MCF 10A (cell line): ENCODE results near the gene GPS2. TPM values are rescaled to one million over a fixed set of nuclear protein-coding genes. Genes with fewer than 3 reads are reported as not detected.
A peak's percentile ranks its signal among the peaks of the same experiment; 100 is the strongest.

ENCODE experiments used
- BruUV-seq: library from RNA; stranded (reverse); fragments of 400-500 nt; replicated peaks from 2 replicates; lab custom pipeline; 2021; lab: Mats Ljungman, UMichigan
- CTCF ChIA-PET: fragments of 300-600 bp; sonication (Branson Sonifier 250); formaldehyde crosslinking; extraction: SDS; loops from one replicate; lab custom pipeline; 2021; ENCODE audit warnings: antibody characterized with exemption, inconsistent platforms; lab: Yijun Ruan, JAX
- POLR2A ChIA-PET: fragments of 300-600, 350-650 bp; sonication (Branson Sonifier 250); formaldehyde crosslinking; extraction: SDS; loops from one replicate; lab custom pipeline; 2020; ENCODE audit warnings: antibody characterized with exemption, inconsistent platforms; lab: Yijun Ruan, JAX
- DNase-seq: peaks from one replicate; pipeline ENCODE4 v3.0.0-alpha.2; 2018; ENCODE audit not compliant: unreplicated experiment
- H3K27ac Mint-ChIP-seq: one replicate; pipeline ENCODE4 v1.8.0; 2022; ENCODE audit warnings: mild to moderate bottlenecking, low read depth, mixed read lengths; ENCODE audit not compliant: unreplicated experiment
- H3K27me3 Mint-ChIP-seq: one replicate; pipeline ENCODE4 v1.8.0; 2022; ENCODE audit warnings: mixed read lengths; ENCODE audit not compliant: insufficient read depth, unreplicated experiment
- H3K36me3 Mint-ChIP-seq: one replicate; pipeline ENCODE4 v1.8.0; 2022; ENCODE audit warnings: mild to moderate bottlenecking, moderate library complexity, mixed read lengths; ENCODE audit not compliant: insufficient read depth, unreplicated experiment
- H3K4me1 Mint-ChIP-seq: one replicate; pipeline ENCODE4 v1.8.0; 2022; ENCODE audit warnings: mixed read lengths; ENCODE audit not compliant: insufficient read depth, unreplicated experiment
- H3K4me3 Mint-ChIP-seq: one replicate; pipeline ENCODE4 v1.8.0; 2022; ENCODE audit warnings: mild to moderate bottlenecking, moderate library complexity, mixed read lengths; ENCODE audit not compliant: unreplicated experiment
- H3K9me3 Mint-ChIP-seq: one replicate; pipeline ENCODE4 v1.8.0; 2022; ENCODE audit warnings: mixed read lengths; ENCODE audit not compliant: unreplicated experiment
- CTCF ChIP-seq: fragments of 200-600 bp; IDR thresholded peaks from one replicate; pipeline ENCODE4 v1.8.0; 2022; ENCODE audit warnings: antibody characterized with exemption, mild to moderate bottlenecking; ENCODE audit not compliant: unreplicated experiment
- intact Hi-C: fragments of 100-400 bp; cut with micrococcal nuclease; formaldehyde crosslinking; loops from 2 replicates; pipeline ENCODE4 v1.14.1; 2022
- total RNA-seq: library from RNA; stranded (reverse); gene quantifications from 2 replicates; pipeline ENCODE4 v1.2.3, GENCODE V29; 2022

The GPS2 gene
- total RNA-seq, 1 experiment from 2014 or later, result 49.8 TPM

- no TSS peak for BruUV-seq
- TF ChIP-seq CTCF, result no peak
- ChIA-PET CTCF (interaction anchor here (0.5 to 1.2 kb wide), 5 partner anchors 12 to 291 kb away, joined by 3 to 6 read pairs (median 4); partner anchors contain the start of gene PHF23), POLR2A (interaction anchor here (0.8 to 4.0 kb wide), 8 partner anchors 17 to 263 kb away, joined by 3 to 41 read pairs (median 4); partner anchors contain the start of genes ACADVL, CTDNEP1, DLG4 and ELP5)
- H3K4me3 Mint-ChIP-seq, result peak overlapping the region; percentile 47
- H3K4me1 Mint-ChIP-seq, result peaks cover 41% of the 10 kb centered on the region
- intact Hi-C loops, result no loop called here
- no peaks in the 10 kb centered on the region for H3K9me3 Mint-ChIP-seq
- H3K27ac Mint-ChIP-seq, result no peak overlapping the region
- peaks cover 87% of the 10 kb centered on the region for H3K36me3 Mint-ChIP-seq
- no peaks in the 10 kb centered on the region for H3K27me3 Mint-ChIP-seq
- DNase-seq, result no peak
Measured at GRCh38 chr17:7312432-7313087, 2.6 kb downstream of the GPS2 start.

- intact Hi-C loops, result no loop called here
- Mint-ChIP-seq H3K27me3 (no peaks in the 10 kb centered on the region), H3K9me3 (no peaks in the 10 kb centered on the region), H3K36me3 (peaks cover 89% of the 10 kb centered on the region), H3K4me1 (peaks cover 37% of the 10 kb centered on the region), H3K4me3 (peak overlapping the region; percentile 88), H3K27ac (peak overlapping the region; percentile 87)
- ChIA-PET CTCF (interaction anchor here (1.2 to 1.5 kb wide), 2 partner anchors 34 to 44 kb away, joined by 3 to 6 read pairs; no protein-coding TSS in a partner anchor), POLR2A (interaction anchor here (1.0 to 1.7 kb wide), 2 partner anchors 18 to 272 kb away, joined by 3 read pairs; partner anchors contain the start of genes MPDU1 and NEURL4)
- DNase-seq, result no peak
- BruUV-seq, result no TSS peak
- TF ChIP-seq CTCF, result no peak
Measured at GRCh38 chr17:7311110-7311705, 4.0 kb downstream of the GPS2 start.

GRCh38 chr17:7309628-7310027, 5.5 kb downstream of the GPS2 start:
- DNase-seq, result no peak
- POLR2A ChIA-PET, result interaction anchor here (0.7 to 3.0 kb wide), 11 partner anchors 13 to 407 kb away, joined by 3 to 18 read pairs (median 4); partner anchors contain the start of genes CTDNEP1, ELP5, GABARAP and MPDU1
- no peaks in the 10 kb centered on the region for H3K9me3 Mint-ChIP-seq
- TF ChIP-seq CTCF, result no peak
- intact Hi-C loops, result no loop called here
- H3K27ac Mint-ChIP-seq, result peak overlapping the region; percentile 87
- CTCF ChIA-PET, result interaction anchor here (1.5 to 1.8 kb wide), 4 partner anchors 13 to 35 kb away, joined by 3 to 10 read pairs (median 4); partner anchors contain the start of gene SLC2A4
- H3K27me3 Mint-ChIP-seq, result no peaks in the 10 kb centered on the region
- H3K4me1 Mint-ChIP-seq, result peaks cover 35% of the 10 kb centered on the region
- peak overlapping the region; percentile 88 for H3K4me3 Mint-ChIP-seq
- no TSS peak for BruUV-seq
- peaks cover 73% of the 10 kb centered on the region for H3K36me3 Mint-ChIP-seq
